ENCODE measurements around the gene KCTD7. TPM values are rescaled to one million over a fixed set of nuclear protein-coding genes. Genes with fewer than 3 reads are reported as not detected.
"Not testable (repeated sequence)": the region's sequence is repeated elsewhere in the genome, so short reads cannot be mapped to it uniquely, and the experiment has no call there.

KCTD7 gene
- total RNA-seq, 1 donor from 2014 or later: 9.2 TPM

DNA sequence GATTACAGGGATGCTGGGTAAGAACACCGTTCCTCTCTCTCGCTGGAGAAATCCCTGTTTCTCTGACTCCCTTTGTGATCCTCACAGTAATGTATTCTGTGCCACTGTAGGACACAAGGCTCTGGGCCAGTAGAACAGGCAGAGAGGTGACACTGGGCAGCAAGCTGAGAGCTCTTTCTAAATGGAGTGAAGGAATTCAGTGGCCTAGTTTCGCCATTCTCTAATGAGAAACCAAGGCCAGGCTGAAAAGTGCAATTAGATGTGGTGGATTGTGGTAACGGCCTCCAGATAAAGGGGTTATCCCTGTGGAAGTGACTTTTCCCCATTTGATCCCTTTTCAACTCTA, 12.8 kb downstream of the KCTD7 start:
- Mint-ChIP-seq H3K4me3 (no peak overlapping the region), H3K27ac (no peak overlapping the region), H3K4me1 (no peaks in the 10 kb centered on the region), H3K27me3 (ENCODE audit: insufficient read depth, low read depth) (peaks cover 4% of the 10 kb centered on the region), H3K9me3 (no peaks in the 10 kb centered on the region), H3K36me3 (peaks cover 13% of the 10 kb centered on the region)
- no peaks in the 10 kb centered on the region for H3F3A ChIP-seq (ENCODE audit: low read depth)
- TF ChIP-seq, protein P1, sequence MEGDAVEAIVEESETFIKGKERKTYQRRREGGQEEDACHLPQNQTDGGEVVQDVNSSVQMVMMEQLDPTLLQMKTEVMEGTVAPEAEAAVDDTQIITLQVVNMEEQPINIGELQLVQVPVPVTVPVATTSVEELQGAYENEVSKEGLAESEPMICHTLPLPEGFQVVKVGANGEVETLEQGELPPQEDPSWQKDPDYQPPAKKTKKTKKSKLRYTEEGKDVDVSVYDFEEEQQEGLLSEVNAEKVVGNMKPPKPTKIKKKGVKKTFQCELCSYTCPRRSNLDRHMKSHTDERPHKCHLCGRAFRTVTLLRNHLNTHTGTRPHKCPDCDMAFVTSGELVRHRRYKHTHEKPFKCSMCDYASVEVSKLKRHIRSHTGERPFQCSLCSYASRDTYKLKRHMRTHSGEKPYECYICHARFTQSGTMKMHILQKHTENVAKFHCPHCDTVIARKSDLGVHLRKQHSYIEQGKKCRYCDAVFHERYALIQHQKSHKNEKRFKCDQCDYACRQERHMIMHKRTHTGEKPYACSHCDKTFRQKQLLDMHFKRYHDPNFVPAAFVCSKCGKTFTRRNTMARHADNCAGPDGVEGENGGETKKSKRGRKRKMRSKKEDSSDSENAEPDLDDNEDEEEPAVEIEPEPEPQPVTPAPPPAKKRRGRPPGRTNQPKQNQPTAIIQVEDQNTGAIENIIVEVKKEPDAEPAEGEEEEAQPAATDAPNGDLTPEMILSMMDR (IDR thresholded peaks at IDR 0.05): no peak
- no peak for TF ChIP-seq EZH2 (IDR thresholded peaks at IDR 0.05)
- no peak for TF ChIP-seq EZH2phosphoT487 (IDR thresholded peaks at IDR 0.05)
- H3K4me3 ChIP-seq: no peak overlapping the region
- H3K9ac ChIP-seq: peak overlapping the region; percentile 37
- DNase-seq (ENCODE audit: low spot score): no peak
- no peaks in the 10 kb centered on the region for H3K9me3 ChIP-seq (ENCODE audit: low read depth)
- H3K4me2 ChIP-seq: no peak overlapping the region
- no peaks in the 10 kb centered on the region for H3K36me3 ChIP-seq
- H3K4me1 ChIP-seq: no peaks in the 10 kb centered on the region
- no peak overlapping the region for H2AFZ ChIP-seq (replicated peaks)
- H3K79me2 ChIP-seq (ENCODE audit: low read depth): no peaks in the 10 kb centered on the region
- H3K27ac ChIP-seq: no peak overlapping the region
- H3K27me3 ChIP-seq: no peaks in the 10 kb centered on the region
- H4K20me1 ChIP-seq (ENCODE audit: low read depth): no peaks in the 10 kb centered on the region

DNA sequence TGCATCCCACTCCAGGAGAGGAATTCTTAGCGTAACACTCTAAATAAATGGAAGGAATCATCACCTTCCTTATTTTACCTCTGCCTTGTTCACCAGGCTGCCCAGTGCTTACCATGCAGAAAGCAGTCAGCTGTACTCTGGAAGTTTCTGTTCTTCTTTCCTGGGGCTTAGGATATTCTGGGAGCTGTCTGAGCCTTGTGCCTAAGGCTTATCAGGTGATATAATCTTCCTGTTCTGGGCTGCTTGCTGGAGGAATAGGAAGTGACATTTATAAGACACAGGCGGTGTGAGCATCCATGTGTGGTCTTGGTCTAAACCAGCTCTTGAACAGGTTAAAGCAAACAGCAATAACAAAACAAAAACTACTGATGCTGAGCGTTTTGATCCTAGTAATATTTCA, 13.5 kb downstream of the KCTD7 start:
- no peaks in the 10 kb centered on the region for H3K9me3 ChIP-seq (ENCODE audit: low read depth)
- H4K20me1 ChIP-seq (ENCODE audit: low read depth): no peaks in the 10 kb centered on the region
- H3K4me1 ChIP-seq: no peaks in the 10 kb centered on the region
- H3K27me3 Mint-ChIP-seq (ENCODE audit: insufficient read depth, low read depth): peaks cover 4% of the 10 kb centered on the region
- H3K4me2 ChIP-seq: no peak overlapping the region
- H2AFZ ChIP-seq (replicated peaks): no peak overlapping the region
- H3K27me3 ChIP-seq: no peaks in the 10 kb centered on the region
- H3K36me3 Mint-ChIP-seq: peaks cover 13% of the 10 kb centered on the region
- H3K4me3 Mint-ChIP-seq: no peak overlapping the region
- H3K4me3 ChIP-seq: no peak overlapping the region
- H3K27ac Mint-ChIP-seq: no peak overlapping the region
- no peaks in the 10 kb centered on the region for H3F3A ChIP-seq (ENCODE audit: low read depth)
- H3K36me3 ChIP-seq: no peaks in the 10 kb centered on the region
- H3K79me2 ChIP-seq (ENCODE audit: low read depth): no peaks in the 10 kb centered on the region
- TF ChIP-seq EZH2 (IDR thresholded peaks at IDR 0.05): no peak
- TF ChIP-seq, protein P1 (IDR thresholded peaks at IDR 0.05): no peak
- no peak for TF ChIP-seq EZH2phosphoT487 (IDR thresholded peaks at IDR 0.05)
- H3K9ac ChIP-seq: no peak overlapping the region
- H3K9me3 Mint-ChIP-seq: no peaks in the 10 kb centered on the region
- no peak overlapping the region for H3K27ac ChIP-seq
- DNase-seq (ENCODE audit: low spot score): no peak
- H3K4me1 Mint-ChIP-seq: no peaks in the 10 kb centered on the region

DNA sequence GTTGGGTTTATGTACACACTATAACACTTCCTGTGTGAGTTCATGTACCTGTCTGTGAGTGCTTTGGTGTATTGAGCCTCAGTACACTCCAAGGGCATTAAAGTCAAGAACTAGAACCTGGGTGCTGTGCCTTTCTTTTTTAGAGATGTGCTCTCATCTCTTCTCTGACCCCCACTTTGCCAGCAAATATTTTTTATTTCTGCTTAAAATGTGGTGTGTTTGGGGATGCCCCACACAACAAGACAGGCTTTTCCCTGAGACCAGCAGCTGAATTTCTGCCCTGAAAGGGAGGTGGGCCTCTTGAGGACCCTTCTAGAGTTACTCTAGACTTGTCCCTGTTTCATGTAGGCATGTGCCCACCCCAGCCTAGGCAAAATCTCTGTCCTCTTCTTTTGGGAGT, 14.3 kb downstream of the KCTD7 start:
- Histone ChIP-seq H3K27me3 (no peaks in the 10 kb centered on the region), H4K20me1 (ENCODE audit: low read depth) (no peaks in the 10 kb centered on the region), H3K4me2 (no peak overlapping the region), H3K36me3 (no peaks in the 10 kb centered on the region), H3F3A (ENCODE audit: low read depth) (no peaks in the 10 kb centered on the region), H3K79me2 (ENCODE audit: low read depth) (no peaks in the 10 kb centered on the region), H3K4me3 (no peak overlapping the region), H3K9me3 (ENCODE audit: low read depth) (no peaks in the 10 kb centered on the region), H3K9ac (no peak overlapping the region), H3K27ac (no peak overlapping the region), H2AFZ (replicated peaks) (no peak overlapping the region), H3K4me1 (no peaks in the 10 kb centered on the region)
- Mint-ChIP-seq H3K4me3 (no peak overlapping the region), H3K36me3 (peaks cover 13% of the 10 kb centered on the region), H3K27ac (no peak overlapping the region), H3K9me3 (no peaks in the 10 kb centered on the region), H3K27me3 (ENCODE audit: insufficient read depth, low read depth) (peaks cover 4% of the 10 kb centered on the region), H3K4me1 (no peaks in the 10 kb centered on the region)
- no peak for DNase-seq (ENCODE audit: low spot score)
- TF ChIP-seq EZH2 (IDR thresholded peaks at IDR 0.05) (no peak), EZH2phosphoT487 (IDR thresholded peaks at IDR 0.05) (no peak)
- TF ChIP-seq, protein P1 (IDR thresholded peaks at IDR 0.05): no peak

DNA sequence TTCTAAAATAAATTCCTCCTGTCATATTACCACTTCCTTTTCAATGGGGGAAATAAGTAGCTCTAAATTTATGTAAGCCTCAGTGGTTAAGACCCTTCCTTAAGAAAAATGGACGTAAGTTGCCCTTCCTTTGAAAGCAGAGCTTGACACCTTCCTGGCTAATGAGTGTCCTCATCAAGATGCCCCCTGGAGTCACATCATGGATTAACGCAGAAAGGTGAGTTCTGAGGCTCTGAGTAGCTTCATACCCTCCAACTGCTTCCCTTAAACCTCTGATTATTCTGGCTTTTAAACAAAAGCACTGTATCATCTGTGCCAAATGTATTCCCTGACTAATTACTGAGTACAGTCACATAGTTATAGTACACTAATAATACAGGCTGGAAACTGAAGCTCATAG, 14.7 kb downstream of the KCTD7 start:
- no peaks in the 10 kb centered on the region for H3K36me3 ChIP-seq
- TF ChIP-seq EZH2 (IDR thresholded peaks at IDR 0.05): no peak
- no peak for TF ChIP-seq EZH2phosphoT487 (IDR thresholded peaks at IDR 0.05)
- TF ChIP-seq, protein P1 (IDR thresholded peaks at IDR 0.05): no peak
- no peak overlapping the region for H3K9ac ChIP-seq
- H3K4me1 ChIP-seq: no peaks in the 10 kb centered on the region
- peaks cover 13% of the 10 kb centered on the region for H3K36me3 Mint-ChIP-seq
- no peak overlapping the region for H3K4me3 Mint-ChIP-seq
- no peak overlapping the region for H3K27ac Mint-ChIP-seq
- no peaks in the 10 kb centered on the region for H3K79me2 ChIP-seq (ENCODE audit: low read depth)
- H3K4me1 Mint-ChIP-seq: no peaks in the 10 kb centered on the region
- H3K4me3 ChIP-seq: no peak overlapping the region
- H3K27me3 Mint-ChIP-seq (ENCODE audit: insufficient read depth, low read depth): peaks cover 4% of the 10 kb centered on the region
- no peak overlapping the region for H3K27ac ChIP-seq
- H3F3A ChIP-seq (ENCODE audit: low read depth): no peaks in the 10 kb centered on the region
- H3K27me3 ChIP-seq: no peaks in the 10 kb centered on the region
- no peak overlapping the region for H2AFZ ChIP-seq (replicated peaks)
- no peaks in the 10 kb centered on the region for H3K9me3 ChIP-seq (ENCODE audit: low read depth)
- no peaks in the 10 kb centered on the region for H4K20me1 ChIP-seq (ENCODE audit: low read depth)
- DNase-seq (ENCODE audit: low spot score): no peak
- H3K9me3 Mint-ChIP-seq: no peaks in the 10 kb centered on the region
- no peak overlapping the region for H3K4me2 ChIP-seq

DNA sequence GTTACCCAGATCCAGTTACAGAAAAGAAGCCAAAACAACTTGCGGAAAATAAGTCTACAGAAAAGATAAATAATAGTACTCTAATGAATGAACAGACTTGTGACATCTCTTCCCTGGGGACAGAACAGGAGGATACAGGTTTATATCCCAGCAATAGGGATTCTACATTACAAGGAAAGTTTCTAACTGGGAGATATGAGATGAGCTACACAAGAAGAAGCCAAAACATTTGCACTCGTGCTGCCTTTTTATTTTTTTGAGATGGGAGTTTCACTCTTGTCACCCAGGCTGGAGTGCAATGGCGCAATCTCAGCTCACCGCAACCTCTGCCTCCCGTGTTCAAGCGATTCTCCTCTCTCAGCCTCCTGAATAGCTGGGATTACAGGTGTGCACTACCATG, 22.3 kb downstream of the KCTD7 start:
- not testable (repeated sequence) for H3K4me2 ChIP-seq; H3K9ac ChIP-seq; H3K4me1 ChIP-seq; H3K9me3 ChIP-seq (ENCODE audit: low read depth); H3K4me3 ChIP-seq; H3K9me3 Mint-ChIP-seq; H3K36me3 ChIP-seq; H3K36me3 Mint-ChIP-seq; H3K27me3 ChIP-seq; DNase-seq (ENCODE audit: low spot score); H3K27me3 Mint-ChIP-seq (ENCODE audit: insufficient read depth, low read depth); H3K27ac ChIP-seq; H3K4me3 Mint-ChIP-seq; H2AFZ ChIP-seq (replicated peaks); H3K27ac Mint-ChIP-seq
- peaks cover 12% of the 10 kb centered on the region for H3K4me1 Mint-ChIP-seq
- H3F3A ChIP-seq (ENCODE audit: low read depth): peaks cover 21% of the 10 kb centered on the region
- H3K79me2 ChIP-seq (ENCODE audit: low read depth): peaks cover 22% of the 10 kb centered on the region
- peaks cover 12% of the 10 kb centered on the region for H4K20me1 ChIP-seq (ENCODE audit: low read depth)

Data from neural progenitor cell (in vitro differentiated cells).